H1 (cell line): ENCODE data around the gene ACACB. TPM values are rescaled to one million over a fixed set of nuclear protein-coding genes. Genes with fewer than 3 reads are reported as not detected.

Experiments used
- CTCF ChIA-PET: fragments of 300-600 bp; sonication (Branson Sonifier 250); formaldehyde crosslinking; loops from one replicate; lab custom pipeline; 2021; ENCODE audit not compliant: partially characterized antibody; lab: Charles Lee
- POLR2A ChIA-PET: fragments of 300-600 bp; sonication (Branson Sonifier 250); formaldehyde crosslinking; loops from one replicate; lab custom pipeline; 2021; ENCODE audit warnings: inconsistent platforms; ENCODE audit not compliant: partially characterized antibody; lab: Charles Lee
- DNase-seq, 2 experiments: peaks; one replicate each; pipeline versions ENCODE4 v3.0.0 to v3.0.0-alpha.2; 2010 to 2022; ENCODE audit warnings: low spot score in 2 of 2, low read depth in 1 of 2, mixed read lengths in 1 of 2
- FAIRE-seq: peaks from 2 replicates; lab custom pipeline; 2011; peaks lifted over from hg19 to GRCh38; lab: Jason Lieb, UNC
- H2AFZ ChIP-seq: 2 replicates; pipeline ENCODE4 v1.8.1; 2012; ENCODE audit warnings: low read length, inconsistent platforms
- H2AK5ac ChIP-seq: 2 replicates; pipeline ENCODE4 v1.6.1; 2013; ENCODE audit warnings: low read depth, low read length
- H2BK120ac ChIP-seq: replicated peaks from 2 replicates; pipeline ENCODE3; 2013; ENCODE audit warnings: low read depth, low read length, inconsistent platforms
- H2BK12ac ChIP-seq: 2 replicates; pipeline ENCODE4 v1.6.1; 2013; ENCODE audit warnings: low read depth, low read length
- H2BK15ac ChIP-seq: 2 replicates; pipeline ENCODE4 v1.6.1; 2013; ENCODE audit warnings: low read length
- H2BK20ac ChIP-seq: 2 replicates; pipeline ENCODE4 v1.6.1; 2013; ENCODE audit warnings: low read length
- H2BK5ac ChIP-seq: 2 replicates; pipeline ENCODE4 v1.6.1; 2013; ENCODE audit warnings: low read depth, low read length
- H3K14ac ChIP-seq: 2 replicates; pipeline ENCODE4 v1.6.1; 2013; ENCODE audit warnings: inconsistent platforms; ENCODE audit not compliant: insufficient read length
- H3K18ac ChIP-seq: 2 replicates; pipeline ENCODE4 v1.6.1; 2013; ENCODE audit warnings: low read length; ENCODE audit errors: extremely low read depth
- H3K23ac ChIP-seq: 2 replicates; pipeline ENCODE4 v1.6.1; 2013; ENCODE audit warnings: inconsistent platforms; ENCODE audit not compliant: insufficient read length
- H3K23me2 ChIP-seq: 2 replicates; pipeline ENCODE4 v1.6.1; 2013; ENCODE audit warnings: low read depth, low read length
- H3K27ac ChIP-seq: 2 replicates; pipeline ENCODE4 v1.6.1; 2011; ENCODE audit warnings: low read depth, low read length, inconsistent platforms
- H3K27me3 ChIP-seq, 4 experiments: replicated peaks in 1 of 4; 1 replicate in 1 of 4; 2 replicates in 3 of 4; pipeline versions ENCODE4 v1.6.1 to v1.8.1; 2011 to 2013; ENCODE audit warnings: low read length in 3 of 4, mild to moderate bottlenecking in 3 of 4, inconsistent platforms in 2 of 4, mixed read lengths in 2 of 4, moderate library complexity in 1 of 4; ENCODE audit not compliant: control insufficient read depth in 3 of 4, insufficient read depth in 3 of 4; ENCODE audit errors: extremely low read depth in 1 of 4
- H3K36me3 ChIP-seq, 4 experiments: 2 replicates each; pipeline versions ENCODE4 v1.6.1 to v1.8.1; 2011 to 2013; ENCODE audit warnings: mild to moderate bottlenecking in 4 of 4, low read length in 3 of 4, moderate library complexity in 2 of 4, control low read depth in 1 of 4, inconsistent platforms in 1 of 4; ENCODE audit not compliant: insufficient read depth in 4 of 4, control insufficient read depth in 2 of 4
- H3K4ac ChIP-seq: replicated peaks from 2 replicates; pipeline ENCODE3; 2013; ENCODE audit warnings: low read length, low read depth, mixed read lengths, inconsistent platforms; ENCODE audit not compliant: insufficient read length
- H3K4me1 ChIP-seq, 4 experiments: replicated peaks in 1 of 4; 1 replicate in 1 of 4; 2 replicates in 3 of 4; pipeline versions ENCODE4 v1.6.1 to v1.8.1; 2011 to 2013; ENCODE audit warnings: low read length in 3 of 4, inconsistent platforms in 2 of 4, mixed read lengths in 1 of 4; ENCODE audit not compliant: insufficient read depth in 4 of 4, control insufficient read depth in 3 of 4
- H3K4me2 ChIP-seq, 2 experiments: 2 replicates each; pipeline versions ENCODE4 v1.6.1 to v1.8.1; 2011 to 2013; ENCODE audit warnings: low read depth in 2 of 2, low read length in 2 of 2, control low read depth in 1 of 2, inconsistent platforms in 1 of 2, mild to moderate bottlenecking in 1 of 2; ENCODE audit not compliant: insufficient read depth in 1 of 2
- H3K4me3 ChIP-seq, 4 experiments: fragments of 200-600, 300-600 bp in 1 of 4; sonication (generic), shearing (Covaris generic), sonication (Bioruptor Twin) in 1 of 4; 2 replicates each; pipeline versions ENCODE4 v1.5.1 to v1.8.1; 2011 to 2016; ENCODE audit warnings: low read length in 4 of 4, low read depth in 3 of 4, control low read depth in 2 of 4, inconsistent platforms in 2 of 4, mild to moderate bottlenecking in 2 of 4, mixed read lengths in 1 of 4, moderate library complexity in 1 of 4; ENCODE audit not compliant: insufficient read depth in 2 of 4; ENCODE audit errors: extremely low read depth in 1 of 4
- H3K56ac ChIP-seq: replicated peaks from 2 replicates; pipeline ENCODE3; 2013; ENCODE audit warnings: low read depth, mild to moderate bottlenecking, mixed read lengths, low read length, inconsistent platforms; ENCODE audit not compliant: insufficient read length
- H3K79me1 ChIP-seq: 2 replicates; pipeline ENCODE4 v1.6.1; 2013; ENCODE audit warnings: low read depth, low read length, control low read depth
- H3K79me2 ChIP-seq, 2 experiments: 2 replicates each; pipeline versions ENCODE4 v1.6.1 to v1.8.1; 2012 to 2013; ENCODE audit warnings: low read length in 2 of 2, mild to moderate bottlenecking in 2 of 2, inconsistent platforms in 1 of 2; ENCODE audit not compliant: insufficient read depth in 2 of 2, control insufficient read depth in 1 of 2
- H3K9ac ChIP-seq, 4 experiments: replicated peaks in 1 of 4; 1 replicate in 1 of 4; 2 replicates in 3 of 4; pipeline versions ENCODE4 v1.6.1 to v1.8.1; 2011 to 2013; ENCODE audit warnings: low read depth in 3 of 4, low read length in 3 of 4, control low read depth in 2 of 4, mild to moderate bottlenecking in 2 of 4, moderate library complexity in 2 of 4, inconsistent platforms in 1 of 4; ENCODE audit errors: extremely low read depth in 1 of 4
- H3K9me3 ChIP-seq, 2 experiments: 2 replicates each; pipeline versions ENCODE4 v1.6.1 to v1.8.1; 2012 to 2013; ENCODE audit warnings: mild to moderate bottlenecking in 2 of 2, moderate library complexity in 2 of 2, control low read depth in 1 of 2, inconsistent platforms in 1 of 2, low read depth in 1 of 2, low read length in 1 of 2, mixed read lengths in 1 of 2; ENCODE audit not compliant: insufficient read depth in 2 of 2
- H4K20me1 ChIP-seq, 2 experiments: replicated peaks in 1 of 2; 2 replicates each; pipeline versions ENCODE3 to v1.8.1; 2011 to 2013; ENCODE audit warnings: inconsistent platforms in 2 of 2, low read length in 2 of 2, mild to moderate bottlenecking in 1 of 2; ENCODE audit not compliant: insufficient read depth in 2 of 2, control insufficient read depth in 1 of 2
- H4K5ac ChIP-seq: 2 replicates; pipeline ENCODE4 v1.6.1; 2013; ENCODE audit warnings: low read length, low read depth, mixed read lengths, inconsistent platforms; ENCODE audit not compliant: insufficient read length
- H4K8ac ChIP-seq: 2 replicates; pipeline ENCODE4 v1.8.0; 2013; ENCODE audit warnings: mild to moderate bottlenecking, moderate library complexity, low read length, inconsistent platforms; ENCODE audit not compliant: insufficient read depth; ENCODE audit errors: extremely low read depth
- H4K91ac ChIP-seq: replicated peaks from 2 replicates; pipeline ENCODE3; 2013; ENCODE audit warnings: low read length, mixed read lengths, inconsistent platforms; ENCODE audit not compliant: insufficient read length
- BRCA1 ChIP-seq: IDR thresholded peaks from 2 replicates; pipeline ENCODE4 v1.6.1; 2012; ENCODE audit warnings: low read depth, low read length, improper control_type of control experiment
- CBX5 ChIP-seq: fragments of 300-800, 300-1000 bp; sonication (generic); IDR thresholded peaks from 2 replicates; pipeline ENCODE4 v1.7.1; 2016; ENCODE audit warnings: antibody characterized with exemption, low read length, low read depth
- RNF2 ChIP-seq: fragments of 200-900, 300-1000 bp; sonication (generic); IDR thresholded peaks from 2 replicates; pipeline ENCODE4 v1.7.1; 2016; ENCODE audit warnings: borderline replicate concordance, low read depth, mild to moderate bottlenecking, antibody characterized with exemption, low read length; ENCODE audit not compliant: poor library complexity, severe bottlenecking; ENCODE audit errors: missing control alignments
- WGBS, 2 experiments: shearing (Covaris generic) in 1 of 2; methylation state at CpG; one replicate each; pipeline versions ENCODE4 v1.1.6 to v1.1.7; 2013 to 2015; ENCODE audit warnings: low lambda C conversion rate in 2 of 2, mixed read lengths in 2 of 2, inconsistent platforms in 1 of 2, low coverage in 1 of 2, missing lambda C conversion rate in 1 of 2; ENCODE audit not compliant: insufficient replicate concordance in 2 of 2, insufficient coverage in 1 of 2, insufficient read length in 1 of 2; ENCODE audit errors: extremely low coverage in 1 of 2, missing lambda C conversion rate in 1 of 2; 5-methylcytosine and 5-hydroxymethylcytosine counted together
- polyA plus RNA-seq, 7 experiments: library from polyadenylated mRNA; depleted of rRNA in 3 of 7; stranded (reverse) in 5 of 7; unstranded in 2 of 7; fragments of >200 nt in 5 of 7; fragments of 200-250 nt in 2 of 7; gene quantifications; 1 replicate in 5 of 7; 2 replicates in 1 of 7; 4 replicates in 1 of 7; pipeline versions ENCODE4 v1.2.1 to v1.2.3, GENCODE V29; 2011 to 2013; ENCODE audit warnings: missing spikeins in 2 of 7, mixed read lengths in 2 of 7
- total RNA-seq: library from RNA; stranded (reverse); fragmentation: NEBNext Ultra II Directional; extraction: Animal tissue kit (Norgen Biotek cat#: 25700); gene quantifications from 2 replicates; pipeline ENCODE4 v1.2.1, GENCODE V29; 2021

The ACACB gene
- total and polyA plus RNA-seq, 2 of the 8 experiments (the other 6 are each of a cell fraction or from before 2014, with no cell fraction given): 5.8 to 15.3 TPM

GRCh38 chr12:109085590-109085989 is 30.8 kb upstream of the ACACB start:
- TF ChIP-seq CBX5 (no peak), BRCA1 (no peak), RNF2 (no peak)
- FAIRE-seq (no peak), DNase-seq (no peak)
- Histone ChIP-seq H2BK15ac (no peak overlapping the region), H2BK20ac (no peak overlapping the region), H3K14ac (no peak overlapping the region), H3K9ac (no peak overlapping the region), H4K8ac (no peak overlapping the region), H3K79me1 (no peaks in the 10 kb centered on the region), H2BK5ac (no peak overlapping the region), H3K4me2 (no peak overlapping the region), H3K4me3 (no peak overlapping the region), H3K27ac (no peak overlapping the region), H4K20me1 (peaks cover 0 to 1% of the 10 kb centered on the region in 2 experiments), H3K23ac (no peak overlapping the region), H3K79me2 (no peaks in the 10 kb centered on the region), H3K4ac (no peak overlapping the region), H3K36me3 (peaks cover 0 to 19% (median 4%) of the 10 kb centered on the region in 4 experiments; a peak in 7 of 8 replicates), H3K4me1 (no peaks in the 10 kb centered on the region), H2BK12ac (no peak overlapping the region), H4K91ac (no peak overlapping the region), H3K9me3 (no peaks in the 10 kb centered on the region), H3K23me2 (no peaks in the 10 kb centered on the region), H3K56ac (no peak overlapping the region), H2BK120ac (no peak overlapping the region), H3K27me3 (no peaks in the 10 kb centered on the region), H3K18ac (no peak overlapping the region), H4K5ac (no peak overlapping the region), H2AFZ (no peak overlapping the region), H2AK5ac (no peak overlapping the region)
- POLR2A ChIA-PET: interaction anchor here (2.2 kb wide), 1 partner anchor 16 kb away, joined by 7 read pairs; no protein-coding TSS in a partner anchor
- CTCF ChIA-PET: interaction anchor here (1.4 kb wide), 1 partner anchor 200 kb away, joined by 3 read pairs; no protein-coding TSS in a partner anchor
- 93% methylated on average over 11 of the region's 11 CpGs; no CpG with 5 or more reads in 1 of the 2 experiments for WGBS, 2 experiments
